NT2/D1 (cell line): ENCODE data around the gene CILP2.
A peak's percentile ranks its signal among the peaks of the same experiment; 100 is the strongest.

Experiments
- DNase-seq: peaks from one replicate; pipeline ENCODE4 v3.0.0-alpha.2; 2011; ENCODE audit warnings: low read depth, low spot score
- H3K27me3 ChIP-seq: 2 replicates; pipeline ENCODE4 v1.6.0; 2011; ENCODE audit warnings: mild to moderate bottlenecking; ENCODE audit not compliant: insufficient read length, insufficient read depth
- H3K36me3 ChIP-seq: 2 replicates; pipeline ENCODE4 v1.6.1; 2011; ENCODE audit warnings: mild to moderate bottlenecking, low read length, mixed read lengths; ENCODE audit not compliant: insufficient read depth, insufficient read length
- H3K4me1 ChIP-seq: 2 replicates; pipeline ENCODE4 v1.5.1; 2011; ENCODE audit not compliant: insufficient read depth, insufficient read length
- H3K4me3 ChIP-seq: 2 replicates; pipeline ENCODE4 v1.5.1; 2011; ENCODE audit warnings: low read depth; ENCODE audit not compliant: insufficient read length
- H3K9ac ChIP-seq: 2 replicates; pipeline ENCODE4 v1.6.0; 2011; ENCODE audit warnings: low read depth; ENCODE audit not compliant: insufficient read length
- H3K9me3 ChIP-seq: 2 replicates; pipeline ENCODE4 v1.5.1; 2011; ENCODE audit warnings: mild to moderate bottlenecking, low read length; ENCODE audit not compliant: insufficient read depth
- SUZ12 ChIP-seq: IDR thresholded peaks from 2 replicates; pipeline ENCODE4 v1.6.1; 2011; ENCODE audit not compliant: insufficient read length, insufficient read depth; ENCODE audit errors: extremely low read depth
- YY1 ChIP-seq: IDR thresholded peaks from 2 replicates; pipeline ENCODE4 v1.6.1; 2011; ENCODE audit not compliant: insufficient read length, insufficient read depth
- ZNF274 ChIP-seq: IDR thresholded peaks from 2 replicates; pipeline ENCODE4 v1.6.1; 2011; ENCODE audit warnings: mild to moderate bottlenecking, low read depth, low read length

The CILP2 gene

GRCh38 chr19:19588546-19588945, 50.5 kb downstream of the CILP2 start:
- H3K4me3 ChIP-seq: no peak overlapping the region
- peaks cover 22% of the 10 kb centered on the region for H3K4me1 ChIP-seq
- no peak overlapping the region for H3K9ac ChIP-seq
- peaks cover 42% of the 10 kb centered on the region for H3K36me3 ChIP-seq
- no peaks in the 10 kb centered on the region for H3K27me3 ChIP-seq
- no peaks in the 10 kb centered on the region for H3K9me3 ChIP-seq
- DNase-seq: no peak
- no peak for TF ChIP-seq SUZ12
- TF ChIP-seq ZNF274: no peak
- no peak for TF ChIP-seq YY1

- H3K27me3 ChIP-seq: no peaks in the 10 kb centered on the region
- TF ChIP-seq ZNF274 (no peak), YY1 (no peak), SUZ12 (no peak)
- H3K9ac ChIP-seq: peak overlapping the region; percentile 61
- peaks cover 28% of the 10 kb centered on the region for H3K4me1 ChIP-seq
- peaks cover 47% of the 10 kb centered on the region for H3K36me3 ChIP-seq
- no peaks in the 10 kb centered on the region for H3K9me3 ChIP-seq
- peak; percentile 58 for DNase-seq
- no peak overlapping the region for H3K4me3 ChIP-seq
These were observed 53.2 kb downstream of the CILP2 start for GRCh38 chr19:19591133-19591825.

- no peak overlapping the region for H3K9ac ChIP-seq
- no peaks in the 10 kb centered on the region for H3K27me3 ChIP-seq
- DNase-seq: no peak
- H3K4me1 ChIP-seq: peaks cover 28% of the 10 kb centered on the region
- H3K9me3 ChIP-seq: no peaks in the 10 kb centered on the region
- no peak overlapping the region for H3K4me3 ChIP-seq
- TF ChIP-seq YY1 (no peak), ZNF274 (no peak), SUZ12 (no peak)
- peaks cover 51% of the 10 kb centered on the region for H3K36me3 ChIP-seq
These were observed 54.6 kb downstream of the CILP2 start for GRCh38 chr19:19592690-19593089.

- DNase-seq: no peak
- H3K4me3 ChIP-seq: no peak overlapping the region
- H3K4me1 ChIP-seq: peaks cover 25% of the 10 kb centered on the region
- no peak overlapping the region for H3K9ac ChIP-seq
- H3K9me3 ChIP-seq: no peaks in the 10 kb centered on the region
- TF ChIP-seq SUZ12 (no peak), ZNF274 (no peak), YY1 (no peak)
- no peaks in the 10 kb centered on the region for H3K27me3 ChIP-seq
- H3K36me3 ChIP-seq: peaks cover 49% of the 10 kb centered on the region
These were observed 56.3 kb downstream of the CILP2 start for GRCh38 chr19:19594381-19594780.

- TF ChIP-seq SUZ12 (no peak), YY1 (no peak), ZNF274 (no peak)
- Histone ChIP-seq H3K27me3 (no peaks in the 10 kb centered on the region), H3K4me3 (no peak overlapping the region), H3K4me1 (peaks cover 24% of the 10 kb centered on the region), H3K9ac (no peak overlapping the region), H3K36me3 (peaks cover 49% of the 10 kb centered on the region), H3K9me3 (no peaks in the 10 kb centered on the region)
- no peak for DNase-seq
These were observed 57.2 kb downstream of the CILP2 start for GRCh38 chr19:19595171-19595701.
